GM12892 (cell line): ENCODE data around the gene ADGRG6.

Experiments used
- DNase-seq: peaks from one replicate; pipeline ENCODE4 v3.0.0; 2011; ENCODE audit not compliant: insufficient read length
- FAIRE-seq: peaks from 2 replicates; lab custom pipeline; 2011; peaks lifted over from hg19 to GRCh38; lab: Jason Lieb, UNC
- POLR2A ChIP-seq: IDR thresholded peaks from 2 replicates; pipeline ENCODE4 v1.6.1; 2011; ENCODE audit warnings: low read depth, low read length, control low read depth
- POLR2AphosphoS5 ChIP-seq: IDR thresholded peaks from 2 replicates; pipeline ENCODE4 v1.6.1; 2011; ENCODE audit warnings: low read depth, low read length, control low read depth
- TAF1 ChIP-seq: IDR thresholded peaks from 2 replicates; pipeline ENCODE4 v1.6.1; 2011; ENCODE audit warnings: low read depth, mild to moderate bottlenecking, control low read depth, low read length, borderline replicate concordance

Gene ADGRG6

GRCh38 chr6:142374091-142374770 is 72.4 kb downstream of the ADGRG6 start:
- no peak for DNase-seq
- TF ChIP-seq POLR2A (no peak), TAF1 (no peak), POLR2AphosphoS5 (no peak)
- no peak for FAIRE-seq

- DNase-seq (no peak), FAIRE-seq (no peak)
- TF ChIP-seq POLR2A (no peak), TAF1 (no peak), POLR2AphosphoS5 (no peak)
These were observed 73.3 kb downstream of the ADGRG6 start for GRCh38 chr6:142374965-142375733.

DNA sequence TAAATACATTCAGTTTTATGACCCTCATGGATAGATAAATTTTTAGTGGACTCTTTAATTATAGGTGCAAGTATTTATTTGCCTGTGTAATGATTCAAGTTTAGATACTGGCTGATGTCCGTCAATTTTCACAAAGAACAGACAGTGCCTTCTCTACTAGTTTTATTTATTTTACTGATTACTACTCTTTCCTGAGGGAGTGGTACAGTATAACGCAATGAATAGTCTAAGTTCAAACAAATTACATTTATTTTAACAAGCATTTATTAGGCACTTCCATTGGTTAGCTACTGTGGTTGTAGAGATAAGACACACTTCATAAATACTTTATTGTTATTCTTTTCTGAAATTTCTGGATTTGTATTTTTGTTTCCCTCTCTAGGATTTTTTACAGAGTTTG is 74.3 kb downstream of the ADGRG6 start:
- TF ChIP-seq TAF1, result no peak
- TF ChIP-seq POLR2AphosphoS5, result no peak
- TF ChIP-seq POLR2A, result no peak
- no peak for DNase-seq
- no peak for FAIRE-seq

GRCh38 chr6:142376800-142377496 is 75.1 kb downstream of the ADGRG6 start:
- DNase-seq (no peak), FAIRE-seq (no peak)

GRCh38 chr6:142377497-142377848 is 75.7 kb downstream of the ADGRG6 start:
- DNase-seq, result no peak
- TF ChIP-seq POLR2A (no peak), TAF1 (no peak), POLR2AphosphoS5 (no peak)
- no peak for FAIRE-seq

More at GRCh38 chr6:142376800-142377496, 75.1 kb downstream of the ADGRG6 start:
- TF ChIP-seq TAF1 (no peak), POLR2AphosphoS5 (no peak), POLR2A (no peak)

GRCh38 chr6:142378138-142378875 is 76.5 kb downstream of the ADGRG6 start:
- DNase-seq (no peak), FAIRE-seq (no peak)

DNA sequence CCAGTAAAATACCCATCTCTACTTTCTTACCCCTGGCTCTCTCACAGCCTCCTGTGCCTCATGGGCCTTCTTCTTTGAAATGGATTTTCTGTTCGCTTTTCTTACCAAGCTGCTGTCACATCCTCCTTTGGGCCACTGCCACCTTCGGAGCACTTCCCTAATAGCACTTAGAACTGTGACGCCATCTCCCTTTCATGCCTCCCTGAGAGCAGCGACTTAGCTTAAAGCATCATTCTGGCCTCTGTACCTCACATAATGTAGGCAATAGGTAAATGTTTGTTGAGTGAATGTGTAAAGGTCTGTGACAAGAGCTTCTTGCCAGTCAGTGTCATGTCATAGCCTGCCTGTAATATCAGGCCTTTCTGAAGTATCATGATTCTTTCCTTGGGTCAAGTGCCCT is 78.8 kb downstream of the ADGRG6 start:
- FAIRE-seq, result no peak
- TF ChIP-seq POLR2AphosphoS5 (no peak), TAF1 (no peak), POLR2A (no peak)
- DNase-seq, result no peak

More at GRCh38 chr6:142378138-142378875, 76.5 kb downstream of the ADGRG6 start:
- no peak for TF ChIP-seq POLR2A
- no peak for TF ChIP-seq TAF1
- TF ChIP-seq POLR2AphosphoS5, result no peak

DNA sequence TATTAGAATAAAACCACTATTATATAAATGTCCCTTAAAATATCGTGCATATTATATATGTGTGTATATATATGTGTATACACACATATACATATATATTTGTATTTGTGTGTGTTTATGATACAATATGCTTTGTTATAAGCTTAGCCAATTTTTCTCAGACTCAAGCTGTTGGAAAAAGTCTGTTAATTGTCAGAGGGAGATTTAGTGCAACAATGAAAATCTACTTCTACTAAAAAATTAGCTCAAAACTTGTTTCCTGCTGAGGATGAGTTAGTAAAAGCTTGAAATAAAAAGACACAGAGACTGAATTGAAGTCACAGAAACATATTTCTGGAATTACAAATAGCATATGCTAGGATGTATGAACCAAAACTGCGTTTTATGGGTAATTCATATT is 79.4 kb downstream of the ADGRG6 start:
- DNase-seq (no peak), FAIRE-seq (no peak)
- TF ChIP-seq TAF1, result no peak
- no peak for TF ChIP-seq POLR2A
- TF ChIP-seq POLR2AphosphoS5, result no peak

DNA sequence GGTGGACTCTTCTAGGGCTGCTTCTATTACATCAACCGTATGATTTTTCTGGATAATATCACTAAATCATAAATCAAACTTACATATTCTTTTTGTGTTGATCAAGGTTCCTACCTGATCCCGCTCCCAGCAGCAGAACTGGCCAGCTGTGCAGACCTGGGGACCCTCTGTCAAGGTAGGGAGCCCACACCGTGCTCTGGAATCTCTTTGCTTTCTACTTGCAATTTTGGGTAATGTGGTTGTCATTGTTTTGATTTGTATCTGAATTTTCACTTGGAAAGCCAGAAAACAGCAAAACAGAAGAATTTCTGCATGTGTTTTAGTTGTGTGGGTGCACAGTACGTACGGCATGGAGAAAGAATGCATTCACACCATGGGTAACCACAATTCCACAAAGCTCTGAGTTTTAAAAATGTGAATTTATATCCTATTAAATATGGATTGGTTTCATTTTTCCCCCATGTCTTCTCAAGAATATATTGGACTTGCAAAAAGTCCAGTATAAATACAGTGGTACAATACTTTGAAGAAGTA is 80.1 kb downstream of the ADGRG6 start:
- no peak for DNase-seq
- TF ChIP-seq TAF1 (no peak), POLR2A (no peak), POLR2AphosphoS5 (no peak)
- no peak for FAIRE-seq

- FAIRE-seq, result no peak
- TF ChIP-seq POLR2A, result no peak
- TF ChIP-seq POLR2AphosphoS5, result no peak
- TF ChIP-seq TAF1, result no peak
- no peak for DNase-seq
These were observed 82.9 kb downstream of the ADGRG6 start for GRCh38 chr6:142384519-142385254.

DNA sequence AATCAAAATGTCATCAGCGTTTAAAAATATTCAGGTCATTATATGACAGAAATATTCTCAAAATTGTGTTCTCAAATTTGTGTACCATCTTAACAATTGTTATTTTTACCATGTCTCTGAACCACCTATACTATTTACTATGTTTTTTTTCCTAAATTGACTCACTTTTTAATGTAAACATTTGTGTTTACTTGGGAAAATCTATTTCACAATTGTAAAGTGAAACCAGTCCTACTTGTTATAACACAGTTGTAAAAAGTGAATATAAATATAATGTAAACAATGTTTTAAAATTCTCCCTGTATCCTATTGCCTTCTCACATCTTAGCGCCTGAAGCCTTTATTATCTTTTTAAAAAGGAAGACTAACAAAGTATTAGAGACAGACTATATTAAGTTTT is 83.5 kb downstream of the ADGRG6 start:
- TF ChIP-seq TAF1 (no peak), POLR2AphosphoS5 (no peak), POLR2A (no peak)
- no peak for DNase-seq
- FAIRE-seq, result no peak
